Measurements from ENCODE around the gene PMS2. TPM values are rescaled to one million over a fixed set of nuclear protein-coding genes. Genes with fewer than 3 reads are reported as not detected.

Gene PMS2
- total RNA-seq, 1 experiment from 2014 or later: 17.1 TPM

GRCh38 chr7:6022707-6023106, 13.9 kb upstream of the PMS2 start:
- Mint-ChIP-seq H3K36me3 (ENCODE audit: insufficient read depth in 1 of 3, low read depth in 3 of 3) (peaks cover 71 to 99% (median 98%) of the 10 kb centered on the region in 3 experiments), H3K4me3 (no peak overlapping the region)
- no CpG with 5 or more reads among the region's 3 CpGs for WGBS (ENCODE audit: extremely low coverage, insufficient read length, low lambda C conversion rate)

More at GRCh38 chr7:6022707-6023106, 13.9 kb upstream of the PMS2 start:
- no peak overlapping the region for H3K23ac ChIP-seq (ENCODE audit: insufficient read length, low read depth, low read length)
- H2BK5ac ChIP-seq (ENCODE audit: insufficient read length, low read length): no peak overlapping the region
- no peak overlapping the region for H2AK5ac ChIP-seq (ENCODE audit: insufficient read length, low read length)
- no peaks in the 10 kb centered on the region for H3K9me3 Mint-ChIP-seq
- no peak overlapping the region for H3K14ac ChIP-seq (ENCODE audit: insufficient read depth, low read length)
- DNase-seq: no peak
- no peak overlapping the region for H3K27ac Mint-ChIP-seq
- H3K18ac ChIP-seq (ENCODE audit: insufficient read length, low read depth, low read length): no peak overlapping the region
- H4K5ac ChIP-seq (ENCODE audit: insufficient read length, low read depth, low read length): no peak overlapping the region
- no peaks in the 10 kb centered on the region for H3K79me1 ChIP-seq (ENCODE audit: insufficient read depth, low read depth, low read length, poor library complexity, severe bottlenecking)
- H3K4me1 ChIP-seq (ENCODE audit: insufficient read depth, low read length): no peaks in the 10 kb centered on the region
- no peak overlapping the region for H3K56ac ChIP-seq (ENCODE audit: insufficient read length, low read depth, low read length)
- no peaks in the 10 kb centered on the region for H3K27me3 Mint-ChIP-seq (ENCODE audit: low read depth)
- no peak overlapping the region for H3K27ac ChIP-seq (ENCODE audit: insufficient read length, low read depth, low read length)
- H3K9ac ChIP-seq (ENCODE audit: extremely low read depth, insufficient read length, low read length): no peak overlapping the region
- no peaks in the 10 kb centered on the region for H3K23me2 ChIP-seq (ENCODE audit: insufficient read length, low read depth, low read length, poor library complexity, severe bottlenecking)
- H3K27me3 ChIP-seq (ENCODE audit: insufficient read depth, low read length): no peaks in the 10 kb centered on the region
- no peak overlapping the region for H2BK20ac ChIP-seq (ENCODE audit: low read depth, low read length, poor library complexity, severe bottlenecking)
- H2AFZ ChIP-seq (ENCODE audit: low read length): no peak overlapping the region
- no peak overlapping the region for H4K8ac ChIP-seq (replicated peaks; ENCODE audit: insufficient read length, low read depth, low read length)
- H3K79me2 ChIP-seq (ENCODE audit: insufficient read depth, low read length): no peaks in the 10 kb centered on the region
- no peak overlapping the region for H3K4me2 ChIP-seq (ENCODE audit: insufficient read depth, insufficient read length, low read length)
- peaks cover 2 to 4% of the 10 kb centered on the region in 2 experiments; a peak in 1 of 4 replicates for H3K4me1 Mint-ChIP-seq
- H3T11ph ChIP-seq (ENCODE audit: low read length): no peak overlapping the region
- H4K91ac ChIP-seq (ENCODE audit: insufficient read length, low read depth, low read length): no peak overlapping the region
- no peak overlapping the region for H2BK120ac ChIP-seq (ENCODE audit: low read depth, low read length, poor library complexity, severe bottlenecking)
- no peaks in the 10 kb centered on the region for H3K9me3 ChIP-seq (ENCODE audit: control insufficient read depth, low read depth, low read length)
- no peak overlapping the region for H2BK12ac ChIP-seq (ENCODE audit: insufficient read length, low read depth, low read length)
- H4K20me1 ChIP-seq (ENCODE audit: control insufficient read depth, insufficient read depth, insufficient read length): no peaks in the 10 kb centered on the region
- TF ChIP-seq CTCF (conservative IDR thresholded peaks at IDR 0.05): no peak
- no peak overlapping the region for H3K4ac ChIP-seq (ENCODE audit: low read depth, low read length)
- no peak overlapping the region for H2BK15ac ChIP-seq (ENCODE audit: low read depth, low read length)
